RWPE1 (cell line): ENCODE data around the gene PLEKHM3.

Source experiments
- CTCF ChIA-PET: fragments of 350-600 bp; sonication (Branson Sonifier 250); formaldehyde crosslinking; extraction: SDS; loops from one replicate; lab custom pipeline; 2021; lab: Yijun Ruan, JAX
- POLR2A ChIA-PET: fragments of 400-600 bp; formaldehyde crosslinking; extraction: SDS; loops from one replicate; lab custom pipeline; 2020; ENCODE audit warnings: antibody characterized with exemption; ENCODE audit not compliant: low non-redundant PET; lab: Yijun Ruan, JAX
- DNase-seq: peaks from one replicate; pipeline ENCODE4 v3.0.0; 2012; ENCODE audit warnings: low spot score
- H3K27ac ChIP-seq: fragments of 450-650 bp; 2 replicates; pipeline ENCODE4 v1.5.1; 2017
- CTCF ChIP-seq: fragments of 450-650 bp; conservative IDR thresholded peaks from 2 replicates; pipeline ENCODE4 v1.5.1; 2017; ENCODE audit warnings: low read depth, mild to moderate bottlenecking

The PLEKHM3 gene

GRCh38 chr2:207902821-207903220 is 122.5 kb downstream of the PLEKHM3 start:
- no peak for DNase-seq
- ChIA-PET CTCF (no interaction called here), POLR2A (no interaction called here)
- H3K27ac ChIP-seq, result no peak overlapping the region
- TF ChIP-seq CTCF, result no peak

GRCh38 chr2:207901829-207902228 is 123.5 kb downstream of the PLEKHM3 start:
- CTCF ChIA-PET, result no interaction called here
- TF ChIP-seq CTCF, result no peak
- no peak overlapping the region for H3K27ac ChIP-seq
- POLR2A ChIA-PET, result no interaction called here
- no peak for DNase-seq

- ChIA-PET POLR2A (no interaction called here), CTCF (no interaction called here)
- H3K27ac ChIP-seq, result no peak overlapping the region
- no peak for TF ChIP-seq CTCF
- no peak for DNase-seq
These were observed 123.9 kb downstream of the PLEKHM3 start for GRCh38 chr2:207901401-207901800.

GRCh38 chr2:207898354-207898695 is 127.0 kb downstream of the PLEKHM3 start:
- no peak for DNase-seq
- H3K27ac ChIP-seq, result no peak overlapping the region
- POLR2A ChIA-PET, result no interaction called here
- no peak for TF ChIP-seq CTCF
- CTCF ChIA-PET, result interaction anchor here (0.9 kb wide), 1 partner anchor 124 kb away, joined by 3 read pairs; no protein-coding TSS in a partner anchor

- POLR2A ChIA-PET, result no interaction called here
- CTCF ChIA-PET, result interaction anchor here (0.5 to 0.9 kb wide), 4 partner anchors 8 to 124 kb away, joined by 3 to 4 read pairs (median 3); no protein-coding TSS in a partner anchor
- H3K27ac ChIP-seq, result no peak overlapping the region
- TF ChIP-seq CTCF, result no peak
- no peak for DNase-seq
These were observed 127.6 kb downstream of the PLEKHM3 start for GRCh38 chr2:207897541-207898353.

GRCh38 chr2:207896525-207897285 is 128.6 kb downstream of the PLEKHM3 start:
- ChIA-PET CTCF (interaction anchor here (0.5 to 0.7 kb wide), 5 partner anchors 9 to 395 kb away, joined by 3 to 4 read pairs (median 3); no protein-coding TSS in a partner anchor), POLR2A (no interaction called here)
- no peak overlapping the region for H3K27ac ChIP-seq
- no peak for TF ChIP-seq CTCF
- DNase-seq, result peak; percentile 30
